Effector memory CD4-positive, alpha-beta T cell (primary cell): ENCODE data around the gene TMEM132A.

Source experiments
- DNase-seq, 3 donors: peaks; one replicate each; pipeline ENCODE4 v3.0.0-alpha.2; 2020
- H3K27ac ChIP-seq: 2 replicates; pipeline ENCODE4 v1.7.0; 2013; ENCODE audit warnings: mild to moderate bottlenecking, low read length, moderate library complexity; ENCODE audit not compliant: insufficient read depth, poor library complexity, severe bottlenecking
- H3K27me3 ChIP-seq: replicated peaks from 2 replicates; pipeline ENCODE4 v1.7.0; 2013; ENCODE audit warnings: mild to moderate bottlenecking, low read length; ENCODE audit not compliant: insufficient read depth, control insufficient read depth, poor library complexity, severe bottlenecking
- H3K36me3 ChIP-seq: 2 replicates; pipeline ENCODE4 v1.7.0; 2013; ENCODE audit warnings: mild to moderate bottlenecking, low read length, moderate library complexity; ENCODE audit not compliant: control insufficient read depth, insufficient read depth
- H3K4me1 ChIP-seq: 2 replicates; pipeline ENCODE4 v1.7.0; 2013; ENCODE audit warnings: low read length, mild to moderate bottlenecking; ENCODE audit not compliant: control insufficient read depth, insufficient read depth, poor library complexity, severe bottlenecking
- H3K4me3 ChIP-seq: 2 replicates; pipeline ENCODE4 v1.7.0; 2013; ENCODE audit warnings: low read length, low read depth, mild to moderate bottlenecking; ENCODE audit not compliant: insufficient read depth, poor library complexity, severe bottlenecking
- H3K9me3 ChIP-seq: 2 replicates; pipeline ENCODE4 v1.7.0; 2013; ENCODE audit warnings: mild to moderate bottlenecking, low read length, moderate library complexity; ENCODE audit not compliant: control insufficient read depth

Gene TMEM132A

DNA sequence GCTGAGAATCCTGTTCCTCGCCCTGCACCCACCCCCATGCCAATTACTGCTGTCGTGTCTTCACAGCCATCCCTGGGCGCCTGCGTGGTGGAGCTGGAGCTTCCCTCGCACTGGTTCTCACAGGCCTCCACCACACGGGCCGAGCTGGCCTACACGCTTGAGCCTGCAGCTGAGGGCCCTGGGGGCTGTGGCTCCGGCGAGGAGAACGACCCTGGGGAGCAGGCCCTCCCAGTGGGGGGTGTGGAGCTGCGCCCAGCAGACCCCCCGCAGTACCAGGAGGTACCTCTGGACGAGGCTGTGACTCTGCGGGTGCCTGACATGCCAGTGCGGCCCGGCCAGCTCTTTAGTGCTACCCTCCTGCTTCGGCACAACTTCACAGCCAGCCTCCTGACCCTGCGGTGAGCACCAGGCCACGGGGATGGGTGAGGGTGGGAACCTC, 4.3 kb downstream of the TMEM132A start:
- Histone ChIP-seq H3K9me3 (no peaks in the 10 kb centered on the region), H3K27ac (no peak overlapping the region), H3K36me3 (no peaks in the 10 kb centered on the region), H3K4me1 (peaks cover 15% of the 10 kb centered on the region), H3K27me3 (peaks cover 19% of the 10 kb centered on the region), H3K4me3 (no peak overlapping the region)
- DNase-seq, result no peak

DNA sequence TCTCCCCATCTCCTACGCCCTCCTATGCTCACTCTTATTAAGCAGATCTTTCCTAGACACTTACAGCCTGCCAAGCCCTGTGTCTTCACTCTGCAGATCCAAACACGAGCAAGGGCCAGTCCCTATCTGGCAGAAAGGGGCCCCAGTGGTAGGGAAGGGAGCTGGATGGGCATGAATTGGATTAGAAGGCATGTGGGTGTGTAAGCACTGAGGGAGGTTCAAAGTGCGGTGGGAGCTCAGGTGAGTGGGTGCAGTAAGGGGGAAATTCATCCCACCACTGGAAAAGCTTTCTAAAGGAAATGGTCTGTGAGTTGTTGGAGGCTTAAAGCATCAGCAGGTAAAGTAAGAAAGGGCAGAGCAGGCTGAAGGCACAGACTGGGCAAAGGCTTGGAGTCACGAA, 5.5 kb downstream of the TMEM132A start:
- Histone ChIP-seq H3K4me3 (no peak overlapping the region), H3K4me1 (peaks cover 6% of the 10 kb centered on the region), H3K9me3 (no peaks in the 10 kb centered on the region), H3K36me3 (no peaks in the 10 kb centered on the region), H3K27ac (no peak overlapping the region), H3K27me3 (peaks cover 9% of the 10 kb centered on the region)
- DNase-seq, result no peak

GRCh38 chr11:60930394-60930793, 6.1 kb downstream of the TMEM132A start:
- Histone ChIP-seq H3K27ac (no peak overlapping the region), H3K4me3 (no peak overlapping the region), H3K27me3 (peaks cover 4% of the 10 kb centered on the region), H3K36me3 (no peaks in the 10 kb centered on the region), H3K9me3 (no peaks in the 10 kb centered on the region), H3K4me1 (no peaks in the 10 kb centered on the region)
- DNase-seq, result no peak

GRCh38 chr11:60931917-60932316, 7.7 kb downstream of the TMEM132A start:
- no peak for DNase-seq
- no peaks in the 10 kb centered on the region for H3K9me3 ChIP-seq
- H3K4me3 ChIP-seq, result no peak overlapping the region
- H3K4me1 ChIP-seq, result no peaks in the 10 kb centered on the region
- H3K36me3 ChIP-seq, result no peaks in the 10 kb centered on the region
- H3K27ac ChIP-seq, result no peak overlapping the region
- peaks cover 3% of the 10 kb centered on the region for H3K27me3 ChIP-seq

DNA sequence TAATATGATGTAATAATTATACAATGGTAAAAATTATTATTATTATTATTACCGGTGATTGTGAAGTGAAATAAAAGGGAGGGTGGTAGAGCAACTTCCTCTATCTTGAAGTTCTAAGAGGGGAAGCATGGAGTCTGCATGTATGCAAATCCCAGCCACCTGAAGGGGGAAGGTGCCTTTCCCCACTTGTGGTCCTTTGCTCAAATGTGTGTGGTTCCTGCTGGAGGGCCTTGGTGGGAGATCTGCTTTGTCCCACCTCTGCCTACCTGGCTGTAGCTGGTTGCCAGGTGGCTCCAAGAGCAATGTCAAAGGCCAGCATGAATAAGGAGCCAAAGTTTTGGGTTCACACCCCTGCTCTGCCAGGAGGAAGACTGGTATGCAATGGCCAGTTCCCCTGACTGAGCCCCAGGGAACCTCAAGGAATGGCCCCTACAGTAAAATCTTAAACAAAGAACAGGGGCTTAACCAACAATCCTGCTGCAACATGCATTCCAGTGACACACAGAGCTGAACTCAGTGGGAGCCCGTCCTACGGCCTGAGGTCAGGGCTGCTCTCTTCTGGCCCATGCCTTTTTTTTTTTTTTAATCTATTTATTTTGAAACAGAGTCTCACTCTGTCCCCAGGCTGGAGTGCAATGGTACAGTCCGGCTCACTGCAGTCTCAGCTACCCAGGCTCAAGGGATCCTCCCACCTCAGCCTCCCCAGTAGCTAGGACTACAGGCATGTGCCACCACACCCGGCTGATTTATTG, 8.5 kb downstream of the TMEM132A start:
- peaks cover 3% of the 10 kb centered on the region for H3K27me3 ChIP-seq
- no peak overlapping the region for H3K27ac ChIP-seq
- no peak overlapping the region for H3K4me3 ChIP-seq
- DNase-seq, result no peak
- no peaks in the 10 kb centered on the region for H3K36me3 ChIP-seq
- no peaks in the 10 kb centered on the region for H3K4me1 ChIP-seq
- H3K9me3 ChIP-seq, result no peaks in the 10 kb centered on the region

DNA sequence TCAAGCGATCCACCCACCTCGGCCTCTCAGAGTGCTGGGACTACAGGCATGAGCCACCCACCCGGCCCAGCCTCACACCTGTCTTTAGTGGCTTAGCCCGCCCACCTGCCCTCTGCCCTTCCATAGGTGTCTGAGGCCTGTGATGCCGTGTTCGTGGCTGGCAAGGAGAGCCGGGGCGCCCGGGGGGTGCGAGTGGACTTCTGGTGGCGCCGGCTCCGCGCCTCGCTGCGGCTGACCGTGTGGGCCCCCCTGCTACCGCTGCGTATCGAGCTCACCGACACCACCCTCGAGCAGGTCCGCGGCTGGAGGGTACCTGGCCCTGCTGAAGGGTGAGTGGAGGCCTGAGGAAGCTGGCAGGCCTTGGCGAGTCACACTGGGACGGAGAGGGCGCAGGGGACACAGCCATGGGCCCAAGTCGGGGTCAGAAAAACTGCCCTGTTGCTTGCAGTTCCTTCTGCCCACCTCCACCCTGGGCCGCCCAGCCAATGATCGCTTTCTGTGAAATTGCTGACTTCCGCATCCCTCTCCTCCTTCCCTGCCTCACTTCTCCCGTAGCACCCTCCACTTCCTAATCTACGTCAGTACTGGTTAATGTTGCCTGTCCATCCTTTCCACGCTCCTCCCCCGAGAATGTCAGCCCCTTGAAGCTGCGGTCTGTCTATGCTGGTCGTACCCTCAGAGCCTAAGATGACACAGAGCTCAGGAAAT, 9.3 kb downstream of the TMEM132A start:
- Histone ChIP-seq H3K27me3 (peaks cover 3% of the 10 kb centered on the region), H3K4me1 (no peaks in the 10 kb centered on the region), H3K36me3 (no peaks in the 10 kb centered on the region), H3K9me3 (no peaks in the 10 kb centered on the region), H3K27ac (no peak overlapping the region), H3K4me3 (no peak overlapping the region)
- no peak for DNase-seq

DNA sequence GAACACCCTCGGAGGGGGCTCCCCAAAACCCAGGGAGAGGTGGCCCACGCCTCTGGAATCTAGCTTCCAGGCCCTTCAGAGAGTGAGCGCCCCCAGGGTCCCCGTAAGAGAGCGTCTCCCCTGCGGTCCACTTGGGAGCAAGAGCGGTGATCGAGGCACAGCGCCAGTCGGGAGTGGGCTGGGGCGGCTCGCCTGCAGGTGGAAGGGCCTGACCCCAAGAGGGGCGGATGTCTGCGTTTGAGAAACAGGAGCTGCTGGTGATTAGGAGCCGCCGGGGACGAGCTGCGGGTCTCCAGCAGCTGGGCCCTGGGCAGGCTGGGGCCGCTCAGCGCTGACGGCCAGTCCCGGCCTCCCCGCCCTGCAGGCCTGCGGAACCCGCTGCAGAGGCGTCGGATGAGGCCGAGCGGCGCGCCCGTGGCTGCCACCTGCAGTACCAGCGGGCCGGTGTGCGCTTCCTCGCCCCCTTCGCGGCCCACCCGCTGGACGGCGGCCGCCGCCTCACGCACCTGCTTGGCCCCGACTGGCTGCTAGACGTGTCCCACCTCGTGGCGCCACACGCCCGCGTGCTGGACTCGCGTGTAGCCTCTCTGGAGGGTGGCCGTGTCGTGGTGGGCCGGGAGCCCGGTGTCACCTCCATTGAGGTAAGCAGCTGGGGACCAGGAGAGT, 10.0 kb downstream of the TMEM132A start:
- no peak overlapping the region for H3K4me3 ChIP-seq
- no peak for DNase-seq
- no peaks in the 10 kb centered on the region for H3K4me1 ChIP-seq
- H3K36me3 ChIP-seq, result no peaks in the 10 kb centered on the region
- no peak overlapping the region for H3K27ac ChIP-seq
- H3K9me3 ChIP-seq, result no peaks in the 10 kb centered on the region
- peaks cover 3% of the 10 kb centered on the region for H3K27me3 ChIP-seq

GRCh38 chr11:60934790-60935605, 10.7 kb downstream of the TMEM132A start:
- Histone ChIP-seq H3K27me3 (peaks cover 3% of the 10 kb centered on the region), H3K9me3 (no peaks in the 10 kb centered on the region), H3K36me3 (no peaks in the 10 kb centered on the region), H3K4me3 (no peak overlapping the region), H3K4me1 (no peaks in the 10 kb centered on the region), H3K27ac (no peak overlapping the region)
- DNase-seq, result no peak

- peaks cover 3% of the 10 kb centered on the region for H3K27me3 ChIP-seq
- no peaks in the 10 kb centered on the region for H3K4me1 ChIP-seq
- DNase-seq, result no peak
- no peaks in the 10 kb centered on the region for H3K9me3 ChIP-seq
- no peaks in the 10 kb centered on the region for H3K36me3 ChIP-seq
- no peak overlapping the region for H3K27ac ChIP-seq
- H3K4me3 ChIP-seq, result no peak overlapping the region
Measured at GRCh38 chr11:60935676-60936442, 11.6 kb downstream of the TMEM132A start.
